Astrocyte (in vitro differentiated cells and primary cell): ENCODE results near the gene TBC1D2. TPM values are rescaled to one million over a fixed set of nuclear protein-coding genes. Genes with fewer than 3 reads are reported as not detected.

Experiments
- DNase-seq: peaks from one replicate; pipeline ENCODE4 v3.0.0-alpha.2; 2010; ENCODE audit warnings: low read depth
- FAIRE-seq: peaks from 2 replicates; lab custom pipeline; 2011; peaks lifted over from hg19 to GRCh38; lab: Jason Lieb, UNC
- H2AFZ ChIP-seq: 2 replicates; pipeline ENCODE4 v1.6.0; 2012; ENCODE audit warnings: low read depth, low read length, inconsistent platforms
- H3K27ac ChIP-seq: 2 replicates; pipeline ENCODE4 v1.5.1; 2011; ENCODE audit warnings: low read depth, low read length, inconsistent platforms
- H3K27me3 ChIP-seq: 2 replicates; pipeline ENCODE4 v1.6.0; 2011; ENCODE audit warnings: low read length, inconsistent platforms; ENCODE audit not compliant: insufficient read depth
- H3K36me3 ChIP-seq: 2 replicates; pipeline ENCODE4 v1.5.1; 2011; ENCODE audit warnings: low read length, inconsistent platforms; ENCODE audit not compliant: insufficient read depth
- H3K4me1 ChIP-seq: 2 replicates; pipeline ENCODE4 v1.5.1; 2011; ENCODE audit warnings: low read length, inconsistent platforms; ENCODE audit not compliant: insufficient read depth
- H3K4me2 ChIP-seq: 2 replicates; pipeline ENCODE4 v1.6.0; 2012; ENCODE audit warnings: low read length, inconsistent platforms
- H3K4me3 ChIP-seq: 2 replicates; pipeline ENCODE4 v1.5.1; 2011; ENCODE audit warnings: low read depth, mild to moderate bottlenecking, low read length, inconsistent platforms; ENCODE audit not compliant: insufficient read depth
- H3K79me2 ChIP-seq: 2 replicates; pipeline ENCODE4 v1.6.0; 2012; ENCODE audit warnings: mild to moderate bottlenecking, low read length, inconsistent platforms; ENCODE audit not compliant: insufficient read depth
- H3K9ac ChIP-seq: 2 replicates; pipeline ENCODE4 v1.6.0; 2012; ENCODE audit warnings: mild to moderate bottlenecking, low read length, inconsistent platforms
- H3K9me3 ChIP-seq: 2 replicates; pipeline ENCODE4 v1.5.1; 2012; ENCODE audit warnings: low read depth, mild to moderate bottlenecking, low read length, inconsistent platforms; ENCODE audit not compliant: insufficient read depth
- H4K20me1 ChIP-seq: 2 replicates; pipeline ENCODE4 v1.6.0; 2012; ENCODE audit warnings: low read length, inconsistent platforms; ENCODE audit not compliant: insufficient read depth
- H3K27ac Mint-ChIP-seq: one replicate; pipeline ENCODE4 v1.8.0; 2021; ENCODE audit warnings: mild to moderate bottlenecking, mixed read lengths; ENCODE audit not compliant: unreplicated experiment
- H3K27me3 Mint-ChIP-seq: one replicate; pipeline ENCODE4 v1.8.0; 2021; ENCODE audit warnings: low read depth, mixed read lengths; ENCODE audit not compliant: unreplicated experiment
- H3K36me3 Mint-ChIP-seq: one replicate; pipeline ENCODE4 v1.8.0; 2021; ENCODE audit warnings: low read depth, mixed read lengths; ENCODE audit not compliant: unreplicated experiment
- H3K4me1 Mint-ChIP-seq: one replicate; pipeline ENCODE4 v1.8.0; 2021; ENCODE audit warnings: low read depth, mixed read lengths; ENCODE audit not compliant: unreplicated experiment
- H3K4me3 Mint-ChIP-seq: one replicate; pipeline ENCODE4 v1.8.0; 2021; ENCODE audit warnings: mild to moderate bottlenecking, moderate library complexity, mixed read lengths; ENCODE audit not compliant: unreplicated experiment
- H3K9me3 Mint-ChIP-seq: one replicate; pipeline ENCODE4 v1.8.0; 2021; ENCODE audit warnings: mild to moderate bottlenecking, mixed read lengths; ENCODE audit not compliant: unreplicated experiment
- EZH2 ChIP-seq: IDR thresholded peaks from 2 replicates; pipeline ENCODE4 v1.6.1; 2012; ENCODE audit warnings: mild to moderate bottlenecking, low read length, inconsistent platforms; ENCODE audit not compliant: insufficient read depth
- total RNA-seq: library from RNA; stranded (reverse); gene quantifications from 2 replicates; pipeline ENCODE4 v1.2.1, GENCODE V29; 2021
- TF ChIP-seq, protein P1 (sequence below): IDR thresholded peaks from 2 replicates; pipeline ENCODE4 v1.5.1; 2011; ENCODE audit warnings: low read depth, mild to moderate bottlenecking, inconsistent platforms, low read length, moderate library complexity; ENCODE audit not compliant: insufficient read depth

TBC1D2 gene
- total RNA-seq, 1 donor from 2014 or later = 9.6 TPM

DNA sequence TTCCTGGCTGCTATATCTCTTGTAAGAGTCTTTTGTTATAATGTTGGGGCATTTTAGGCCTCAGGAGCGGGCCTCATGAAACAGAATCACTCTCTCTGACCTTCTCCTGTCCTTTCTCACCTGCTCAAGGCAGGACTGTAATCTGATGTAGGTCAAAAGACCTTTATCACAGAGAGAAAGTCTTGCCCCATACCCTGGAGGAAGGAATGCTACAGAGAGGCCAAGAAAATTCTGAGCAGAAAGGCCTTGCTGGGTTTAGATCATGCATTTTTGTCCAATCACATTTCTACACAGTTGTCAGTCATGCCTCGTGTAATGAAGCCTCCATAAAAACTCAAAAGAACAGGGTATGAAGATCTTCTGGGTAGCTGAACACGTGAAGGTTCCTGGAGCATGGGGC is 45.2 kb upstream of the TBC1D2 start:
- Mint-ChIP-seq H3K27me3 (peaks cover 21% of the 10 kb centered on the region), H3K4me1 (no peaks in the 10 kb centered on the region), H3K4me3 (no peak overlapping the region), H3K9me3 (no peaks in the 10 kb centered on the region), H3K36me3 (no peaks in the 10 kb centered on the region), H3K27ac (no peak overlapping the region)
- FAIRE-seq = no peak
- H3K9ac ChIP-seq = no peak overlapping the region
- no peaks in the 10 kb centered on the region for H3K27me3 ChIP-seq
- DNase-seq = no peak
- no peaks in the 10 kb centered on the region for H3K4me1 ChIP-seq
- H4K20me1 ChIP-seq = no peaks in the 10 kb centered on the region
- H2AFZ ChIP-seq = no peak overlapping the region
- H3K4me2 ChIP-seq = no peak overlapping the region
- TF ChIP-seq EZH2 = no peak
- TF ChIP-seq, protein P1, sequence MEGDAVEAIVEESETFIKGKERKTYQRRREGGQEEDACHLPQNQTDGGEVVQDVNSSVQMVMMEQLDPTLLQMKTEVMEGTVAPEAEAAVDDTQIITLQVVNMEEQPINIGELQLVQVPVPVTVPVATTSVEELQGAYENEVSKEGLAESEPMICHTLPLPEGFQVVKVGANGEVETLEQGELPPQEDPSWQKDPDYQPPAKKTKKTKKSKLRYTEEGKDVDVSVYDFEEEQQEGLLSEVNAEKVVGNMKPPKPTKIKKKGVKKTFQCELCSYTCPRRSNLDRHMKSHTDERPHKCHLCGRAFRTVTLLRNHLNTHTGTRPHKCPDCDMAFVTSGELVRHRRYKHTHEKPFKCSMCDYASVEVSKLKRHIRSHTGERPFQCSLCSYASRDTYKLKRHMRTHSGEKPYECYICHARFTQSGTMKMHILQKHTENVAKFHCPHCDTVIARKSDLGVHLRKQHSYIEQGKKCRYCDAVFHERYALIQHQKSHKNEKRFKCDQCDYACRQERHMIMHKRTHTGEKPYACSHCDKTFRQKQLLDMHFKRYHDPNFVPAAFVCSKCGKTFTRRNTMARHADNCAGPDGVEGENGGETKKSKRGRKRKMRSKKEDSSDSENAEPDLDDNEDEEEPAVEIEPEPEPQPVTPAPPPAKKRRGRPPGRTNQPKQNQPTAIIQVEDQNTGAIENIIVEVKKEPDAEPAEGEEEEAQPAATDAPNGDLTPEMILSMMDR = no peak
- H3K27ac ChIP-seq = no peak overlapping the region
- no peaks in the 10 kb centered on the region for H3K9me3 ChIP-seq
- no peaks in the 10 kb centered on the region for H3K36me3 ChIP-seq
- no peaks in the 10 kb centered on the region for H3K79me2 ChIP-seq
- no peak overlapping the region for H3K4me3 ChIP-seq

DNA sequence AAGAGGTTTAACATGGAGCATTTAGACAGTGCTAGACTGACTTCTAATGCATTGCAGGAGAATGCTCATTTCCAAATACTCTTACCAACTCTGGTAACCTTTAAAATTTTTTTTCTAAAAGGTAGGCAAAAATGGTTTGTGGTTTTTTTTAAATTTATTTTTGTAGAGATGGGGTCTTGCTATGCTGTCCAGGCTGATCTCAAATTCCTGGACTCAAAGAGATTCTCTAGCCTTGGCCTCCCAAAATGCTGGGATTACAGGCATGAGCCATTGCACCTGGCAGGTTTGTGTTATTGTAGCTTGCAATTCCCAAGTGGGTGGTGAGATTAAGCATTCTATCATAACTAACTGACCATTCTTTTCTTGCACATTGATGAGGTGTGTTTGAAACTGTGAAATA is 43.0 kb upstream of the TBC1D2 start:
- no peaks in the 10 kb centered on the region for H3K9me3 Mint-ChIP-seq
- no peaks in the 10 kb centered on the region for H3K36me3 Mint-ChIP-seq
- no peak overlapping the region for H3K9ac ChIP-seq
- H3K4me3 Mint-ChIP-seq = no peak overlapping the region
- no peaks in the 10 kb centered on the region for H3K36me3 ChIP-seq
- H4K20me1 ChIP-seq = no peaks in the 10 kb centered on the region
- no peaks in the 10 kb centered on the region for H3K27me3 ChIP-seq
- H3K4me2 ChIP-seq = no peak overlapping the region
- peaks cover 27% of the 10 kb centered on the region for H3K27me3 Mint-ChIP-seq
- TF ChIP-seq, protein P1 = no peak
- no peak for TF ChIP-seq EZH2
- FAIRE-seq (no peak), DNase-seq (no peak)
- no peaks in the 10 kb centered on the region for H3K79me2 ChIP-seq
- H3K9me3 ChIP-seq = no peaks in the 10 kb centered on the region
- H3K4me1 ChIP-seq = no peaks in the 10 kb centered on the region
- no peak overlapping the region for H2AFZ ChIP-seq
- no peak overlapping the region for H3K27ac Mint-ChIP-seq
- H3K4me3 ChIP-seq = no peak overlapping the region
- H3K27ac ChIP-seq = no peak overlapping the region
- H3K4me1 Mint-ChIP-seq = no peaks in the 10 kb centered on the region

DNA sequence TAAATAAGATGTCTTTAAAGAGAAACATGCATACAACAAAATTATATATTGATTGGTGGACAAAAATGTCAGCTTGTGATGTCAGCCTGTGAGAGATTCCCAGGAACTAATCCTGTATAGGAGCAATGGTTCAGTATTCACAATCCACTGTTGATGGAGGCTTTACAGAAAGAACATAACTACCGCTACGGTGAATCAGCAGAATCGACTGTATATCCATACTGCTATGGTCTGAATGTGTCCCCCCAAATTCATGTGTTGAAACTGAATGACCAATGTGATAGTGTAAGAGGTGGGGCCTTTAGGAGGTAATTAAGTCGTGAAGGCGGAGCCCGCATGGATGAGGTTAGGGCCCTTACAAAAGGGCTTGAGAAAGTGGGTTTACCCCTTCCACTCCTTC is 40.4 kb upstream of the TBC1D2 start:
- Mint-ChIP-seq H3K4me1 (no peaks in the 10 kb centered on the region), H3K9me3 (no peaks in the 10 kb centered on the region), H3K36me3 (no peaks in the 10 kb centered on the region), H3K27me3 (peaks cover 35% of the 10 kb centered on the region), H3K27ac (no peak overlapping the region), H3K4me3 (no peak overlapping the region)
- TF ChIP-seq, protein P1 = no peak
- TF ChIP-seq EZH2 = no peak
- no peak for DNase-seq
- Histone ChIP-seq H3K36me3 (no peaks in the 10 kb centered on the region), H2AFZ (no peak overlapping the region), H3K79me2 (no peaks in the 10 kb centered on the region), H3K9me3 (no peaks in the 10 kb centered on the region), H4K20me1 (no peaks in the 10 kb centered on the region), H3K27me3 (peaks cover 3% of the 10 kb centered on the region), H3K27ac (no peak overlapping the region), H3K4me3 (no peak overlapping the region), H3K4me2 (no peak overlapping the region), H3K9ac (no peak overlapping the region), H3K4me1 (no peaks in the 10 kb centered on the region)
- FAIRE-seq = no peak
